Tibial nerve (tissue), 4 donors: ENCODE measurements around the gene FBXL3.

Source experiments
- EP300 ChIP-seq, 2 donors: sonication (generic); formaldehyde crosslinking; IDR thresholded peaks; one replicate each; pipeline ENCODE4 v1.6.1; 2017; ENCODE audit warnings: antibody characterized with exemption in 2 of 2, mild to moderate bottlenecking in 1 of 2
- POLR2A ChIP-seq, 2 donors: fragments of 450-650 bp; IDR thresholded peaks; one replicate each; pipeline ENCODE4 v1.6.1; 2017; ENCODE audit warnings: antibody characterized with exemption in 2 of 2, mild to moderate bottlenecking in 2 of 2, moderate library complexity in 2 of 2
- TF ChIP-seq, protein P1 (sequence below), 5 experiments: fragments of 200-600 bp in 3 of 5; fragments of 450-650 bp in 2 of 5; sonication (generic) in 3 of 5; IDR thresholded peaks; one replicate each; pipeline ENCODE4 v1.5.1; 2016 to 2019; ENCODE audit warnings: antibody characterized with exemption in 5 of 5, mild to moderate bottlenecking in 3 of 5, moderate library complexity in 2 of 5

DNA sequence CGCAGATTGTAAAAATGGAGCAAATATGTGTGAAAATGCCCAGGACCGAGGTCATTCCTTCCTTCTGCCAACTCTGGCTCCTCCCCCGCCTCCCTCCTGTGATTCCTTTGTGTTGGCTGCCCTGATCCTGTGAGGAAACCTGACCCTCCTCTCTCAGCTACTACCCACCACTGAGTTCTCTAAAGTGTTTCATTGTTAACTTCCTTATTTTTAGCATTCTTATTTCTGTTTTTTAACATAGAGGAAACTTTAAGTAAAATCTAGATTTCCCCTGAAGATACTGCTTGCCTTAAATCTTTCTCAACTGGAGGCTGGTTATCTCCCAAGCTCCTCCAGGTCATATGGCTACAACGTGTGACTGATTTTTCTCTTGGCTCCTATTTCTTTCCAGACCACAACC lies 21.7 kb upstream of the FBXL3 start:
- TF ChIP-seq, protein P1, sequence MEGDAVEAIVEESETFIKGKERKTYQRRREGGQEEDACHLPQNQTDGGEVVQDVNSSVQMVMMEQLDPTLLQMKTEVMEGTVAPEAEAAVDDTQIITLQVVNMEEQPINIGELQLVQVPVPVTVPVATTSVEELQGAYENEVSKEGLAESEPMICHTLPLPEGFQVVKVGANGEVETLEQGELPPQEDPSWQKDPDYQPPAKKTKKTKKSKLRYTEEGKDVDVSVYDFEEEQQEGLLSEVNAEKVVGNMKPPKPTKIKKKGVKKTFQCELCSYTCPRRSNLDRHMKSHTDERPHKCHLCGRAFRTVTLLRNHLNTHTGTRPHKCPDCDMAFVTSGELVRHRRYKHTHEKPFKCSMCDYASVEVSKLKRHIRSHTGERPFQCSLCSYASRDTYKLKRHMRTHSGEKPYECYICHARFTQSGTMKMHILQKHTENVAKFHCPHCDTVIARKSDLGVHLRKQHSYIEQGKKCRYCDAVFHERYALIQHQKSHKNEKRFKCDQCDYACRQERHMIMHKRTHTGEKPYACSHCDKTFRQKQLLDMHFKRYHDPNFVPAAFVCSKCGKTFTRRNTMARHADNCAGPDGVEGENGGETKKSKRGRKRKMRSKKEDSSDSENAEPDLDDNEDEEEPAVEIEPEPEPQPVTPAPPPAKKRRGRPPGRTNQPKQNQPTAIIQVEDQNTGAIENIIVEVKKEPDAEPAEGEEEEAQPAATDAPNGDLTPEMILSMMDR (IDR thresholded peaks at IDR 0.05), result no peak
- TF ChIP-seq POLR2A (IDR thresholded peaks at IDR 0.05) (no peak), EP300 (IDR thresholded peaks at IDR 0.05) (no peak)
